DMS79 (cell line): ENCODE measurements around the gene EEFSEC.

Source experiments
- DNase-seq: peaks from one replicate; lab custom pipeline; 2025; lab: John Stamatoyannopoulos, UW

Gene EEFSEC

DNA sequence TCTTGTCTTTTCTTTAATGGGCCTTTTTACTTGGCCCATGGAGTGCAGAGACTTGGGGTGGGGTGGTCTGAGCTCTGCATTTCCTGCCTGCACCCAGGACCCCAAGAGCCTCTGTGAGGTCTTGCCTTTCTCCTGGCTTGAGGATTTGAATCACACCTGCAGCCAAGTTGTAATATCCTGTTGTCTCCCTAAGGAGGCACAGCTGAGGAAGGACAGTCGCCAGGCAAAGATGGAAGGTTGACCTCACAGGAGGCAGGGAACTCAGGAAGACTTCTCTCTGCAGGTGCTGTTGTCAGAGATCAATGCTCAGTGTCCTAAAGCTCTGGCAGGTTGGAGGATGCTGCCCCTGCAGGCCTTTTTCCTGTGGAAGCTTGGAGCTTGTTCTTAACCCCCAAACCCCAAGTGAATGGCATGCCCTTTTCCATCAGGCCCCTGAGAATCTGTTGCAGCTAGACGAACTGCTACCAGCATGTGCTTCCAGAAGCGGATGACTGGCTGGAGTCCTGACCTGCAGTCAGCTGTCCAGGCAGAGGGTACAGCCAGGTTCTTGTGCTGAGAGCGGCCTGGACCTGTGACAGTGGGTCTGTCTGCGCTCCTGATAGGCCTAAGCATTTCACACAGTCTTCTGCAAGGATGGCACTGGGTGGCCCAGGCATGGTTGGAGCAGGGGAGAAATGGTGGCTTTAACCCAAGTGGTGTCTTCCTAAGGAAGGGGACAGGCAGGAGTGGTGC lies 120.0 kb downstream of the EEFSEC start:
- DNase-seq: no peak

DNA sequence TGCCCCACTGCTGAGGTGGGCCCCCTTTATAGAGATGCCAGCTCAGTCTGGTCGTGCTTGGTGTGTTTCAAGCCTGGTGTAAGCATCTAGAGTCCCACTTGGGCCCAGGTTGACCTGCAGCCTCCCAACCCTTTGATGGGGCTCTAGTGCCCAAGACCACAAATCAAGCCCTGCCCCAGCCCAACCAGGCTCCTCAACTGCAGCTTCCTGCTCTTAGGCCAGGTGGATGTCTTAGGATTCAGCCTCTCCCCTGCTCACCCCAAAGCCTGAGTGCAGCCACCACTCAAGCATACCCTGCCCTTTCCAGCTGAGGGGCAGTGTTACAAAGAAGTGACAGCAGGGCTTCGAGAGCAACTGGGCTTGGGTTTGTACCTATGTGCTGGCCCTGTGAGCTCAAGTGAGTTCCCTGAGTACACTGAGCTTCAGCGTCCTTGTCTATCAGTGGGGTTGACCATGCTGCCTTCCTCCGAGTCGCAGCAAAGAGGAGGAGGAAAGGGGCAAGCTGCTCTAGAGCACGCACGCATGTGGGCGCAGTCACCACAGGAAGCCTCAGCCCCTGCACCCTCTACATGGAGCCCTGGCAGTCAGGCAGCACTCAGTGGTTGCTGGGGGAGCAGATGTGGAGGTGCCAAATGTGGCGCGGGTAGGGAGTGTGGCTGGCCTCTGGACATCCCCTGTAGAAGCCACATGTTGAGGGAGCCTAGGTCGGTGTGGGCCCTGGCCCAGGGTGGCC lies 120.7 kb downstream of the EEFSEC start:
- DNase-seq: no peak

DNA sequence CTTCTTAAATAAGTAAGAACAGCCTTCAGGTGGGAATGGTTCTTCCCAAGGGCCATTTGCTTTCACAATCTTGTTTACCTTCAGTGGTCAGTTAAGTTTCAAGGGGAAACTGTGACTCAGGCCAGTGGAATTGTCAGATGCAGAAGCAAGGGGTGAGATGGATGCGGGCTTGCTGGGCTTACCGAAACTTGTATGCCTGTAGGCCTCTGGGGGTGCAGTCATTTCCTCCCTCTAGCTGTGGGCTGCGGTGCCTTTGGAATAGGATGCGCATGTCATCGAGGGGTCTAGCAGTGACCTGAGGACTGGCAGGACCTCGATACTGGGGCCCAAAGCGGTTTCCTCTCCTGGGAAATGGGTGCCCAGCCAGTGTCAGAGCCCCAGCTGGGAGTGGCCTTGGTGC lies 121.6 kb downstream of the EEFSEC start:
- no peak for DNase-seq

GRCh38 chr3:128275316-128276145 lies 122.2 kb downstream of the EEFSEC start:
- DNase-seq: no peak

- no peak for DNase-seq
Measured at GRCh38 chr3:128276146-128276435, 122.8 kb downstream of the EEFSEC start.

- DNase-seq: no peak
Measured at GRCh38 chr3:128276577-128277183, 123.4 kb downstream of the EEFSEC start.

GRCh38 chr3:128277378-128278069 lies 124.2 kb downstream of the EEFSEC start:
- no peak for DNase-seq

GRCh38 chr3:128278130-128278529 lies 124.8 kb downstream of the EEFSEC start:
- DNase-seq: no peak

- DNase-seq: no peak
Measured at GRCh38 chr3:128278761-128279600, 125.7 kb downstream of the EEFSEC start.

DNA sequence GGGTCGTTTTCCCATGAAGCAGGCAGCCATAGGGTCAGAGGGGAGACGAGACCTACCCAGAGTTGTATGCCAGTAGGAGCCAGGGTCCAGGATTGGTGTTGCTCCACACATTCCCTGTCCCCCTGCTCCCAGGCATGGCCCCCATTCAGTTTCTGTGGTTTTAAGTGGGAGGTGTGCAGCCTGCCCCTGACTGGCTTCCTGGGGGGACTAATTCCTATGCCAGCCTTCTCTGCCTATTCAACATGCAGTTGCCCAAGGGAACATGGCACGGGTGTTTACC lies 126.3 kb downstream of the EEFSEC start:
- no peak for DNase-seq

DNA sequence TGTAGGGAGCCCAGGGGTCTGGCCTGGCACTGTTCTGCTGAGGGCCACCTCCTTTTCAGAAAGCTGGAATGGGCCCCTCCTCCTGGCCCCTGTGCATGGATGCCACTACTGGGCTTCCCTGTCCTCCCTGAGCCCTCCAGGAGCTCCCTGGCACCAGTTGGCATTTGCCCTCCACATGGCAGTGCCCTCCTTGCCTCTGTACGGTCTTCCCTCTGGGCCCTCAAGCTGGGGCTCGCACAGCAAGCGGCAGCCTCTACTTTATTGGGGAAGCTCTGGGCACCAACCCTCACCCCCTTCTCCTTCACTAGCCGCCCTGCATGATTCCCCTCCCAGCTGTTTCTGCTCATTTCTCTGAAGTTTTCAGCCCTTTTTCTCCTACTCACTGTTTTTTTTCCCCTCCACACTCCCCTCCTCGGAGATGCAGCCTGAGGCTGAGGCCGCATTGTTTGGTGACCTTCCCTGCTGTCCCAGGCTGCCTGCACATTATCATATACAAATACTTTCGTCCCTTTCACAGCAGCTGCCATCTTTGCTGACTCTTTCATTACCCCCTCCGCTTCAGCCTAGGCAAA lies 127.3 kb downstream of the EEFSEC start:
- DNase-seq: no peak

DNA sequence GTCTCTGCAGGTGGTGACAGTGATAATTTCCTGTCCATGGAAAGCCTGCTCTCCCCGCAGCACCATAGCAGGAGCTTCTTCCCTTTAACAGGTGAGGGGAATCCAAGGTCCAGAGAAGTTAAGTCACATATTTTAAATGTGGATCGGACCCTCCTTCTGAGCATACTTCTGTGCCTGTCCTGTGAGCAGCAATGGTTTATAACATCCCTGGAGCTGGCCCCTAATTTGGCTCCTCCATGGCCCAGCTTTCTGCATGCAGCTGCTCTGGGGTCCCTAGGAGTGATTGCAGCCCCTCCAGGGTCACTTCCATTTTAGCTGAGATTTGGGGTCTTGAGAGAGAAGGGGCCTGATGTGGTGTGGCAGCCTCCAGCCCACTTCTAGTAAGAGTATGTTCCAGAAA lies 127.8 kb downstream of the EEFSEC start:
- no peak for DNase-seq

DNA sequence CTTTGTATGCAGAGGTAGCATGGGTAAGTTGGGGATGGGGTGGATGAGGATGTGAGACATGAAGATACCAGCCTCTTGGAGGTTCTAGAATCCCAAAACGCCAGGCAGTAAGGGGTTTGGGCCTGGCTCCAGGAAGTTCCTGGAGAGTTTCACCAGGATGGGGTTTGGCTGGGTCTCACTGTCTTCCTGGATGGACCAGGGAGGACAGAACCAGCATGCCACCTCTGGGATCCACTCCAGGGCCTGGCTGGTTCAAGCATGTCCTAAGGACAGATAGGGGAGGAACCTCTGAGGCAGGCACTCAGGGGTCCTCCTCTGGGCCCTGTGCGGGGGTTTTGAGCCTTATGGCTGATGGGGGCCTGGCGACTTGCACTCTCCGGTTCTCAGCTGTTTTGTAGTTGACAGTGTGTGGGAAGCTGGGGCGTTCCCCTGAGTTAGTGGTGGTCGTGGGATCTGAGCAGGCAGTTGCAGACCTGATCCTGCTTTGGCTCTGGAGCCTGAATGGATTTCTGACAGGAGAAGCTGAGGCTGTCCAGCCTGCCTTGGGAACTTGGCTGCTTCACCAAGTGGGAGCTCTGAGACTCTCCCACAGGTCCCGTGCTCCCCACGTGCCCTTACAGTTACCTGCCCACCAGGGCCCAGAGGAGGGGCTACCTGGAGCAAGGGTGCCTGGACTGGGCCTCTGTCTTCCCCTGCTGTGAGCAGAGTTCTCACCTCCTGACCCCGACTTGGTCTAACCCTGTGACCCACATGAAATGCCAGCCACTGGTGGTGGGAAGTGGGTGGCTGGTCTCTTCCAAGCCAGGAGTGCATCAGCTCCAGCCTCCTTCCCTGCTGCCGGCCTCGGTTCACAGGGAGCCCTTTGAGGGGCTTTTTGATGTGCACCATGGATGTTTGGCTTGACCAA lies 128.4 kb downstream of the EEFSEC start:
- no peak for DNase-seq

GRCh38 chr3:128282380-128283196 lies 129.3 kb downstream of the EEFSEC start:
- DNase-seq: no peak

- no peak for DNase-seq
Measured at GRCh38 chr3:128283421-128283820, 130.1 kb downstream of the EEFSEC start.

DNA sequence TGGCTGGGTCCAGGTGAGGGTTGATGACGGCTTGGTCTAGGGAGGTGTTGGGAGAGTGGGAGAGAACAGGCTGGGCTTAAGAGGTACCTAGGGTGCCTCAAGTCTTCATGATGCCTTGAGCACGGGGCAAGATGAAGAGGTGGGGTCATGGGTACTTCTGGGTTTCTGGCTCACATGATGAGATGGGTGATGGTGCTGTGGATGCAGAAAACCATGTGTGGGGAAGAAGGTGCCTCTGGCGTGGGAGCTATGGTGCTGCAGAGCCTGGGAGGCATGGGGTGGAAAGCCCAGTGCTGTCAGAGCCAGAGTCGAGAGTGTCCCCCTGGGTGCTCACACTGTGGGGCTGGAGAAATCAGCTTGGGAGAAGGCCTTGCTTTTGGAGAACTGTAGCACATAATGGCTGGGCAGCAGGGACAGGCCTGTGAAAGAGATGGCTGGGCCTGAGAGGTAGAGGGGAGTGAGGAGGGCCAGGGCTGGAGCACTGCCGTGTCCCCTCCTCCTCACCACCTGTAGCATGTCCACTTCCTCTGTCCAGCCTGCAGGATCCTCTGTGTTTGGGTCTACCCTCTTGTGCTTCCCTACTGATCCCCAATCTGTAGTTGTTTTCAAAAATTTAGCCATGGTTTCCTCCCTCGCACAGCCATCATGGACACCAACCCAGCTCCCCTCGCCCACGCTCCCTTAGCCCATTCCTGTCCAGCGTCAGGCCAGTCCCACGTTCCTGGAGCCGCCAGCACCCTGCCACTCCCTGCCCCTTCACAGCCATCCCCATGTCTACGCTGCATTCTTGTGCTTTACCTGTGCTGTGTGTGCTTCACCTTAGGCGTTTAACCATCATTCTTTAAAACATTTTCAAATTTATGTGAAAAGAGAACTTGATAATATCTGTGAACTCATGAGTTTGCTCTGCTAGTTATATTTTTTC lies 132.0 kb downstream of the EEFSEC start:
- DNase-seq: no peak

DNA sequence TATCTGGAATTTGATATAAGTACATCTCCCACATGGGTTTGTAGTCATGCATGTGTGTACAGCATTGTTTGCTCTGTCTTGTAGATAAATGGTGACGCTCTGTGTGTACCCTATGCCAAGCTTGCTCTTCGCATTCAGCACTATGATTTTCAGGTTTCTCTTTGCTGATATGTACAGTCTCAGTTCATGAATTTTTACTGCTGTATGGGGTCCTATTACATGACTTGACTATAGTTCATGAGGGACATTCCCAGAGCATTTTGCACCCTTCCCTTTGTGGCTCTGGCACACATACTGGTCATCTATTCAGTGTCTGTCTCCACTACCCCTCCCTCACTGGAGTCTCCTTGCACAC lies 132.7 kb downstream of the EEFSEC start:
- no peak for DNase-seq

- DNase-seq: no peak
Measured at GRCh38 chr3:128286691-128287090, 133.4 kb downstream of the EEFSEC start.
